Measurements from ENCODE around the gene PNPLA2. TPM values are rescaled to one million over a fixed set of nuclear protein-coding genes. Genes with fewer than 3 reads are reported as not detected.

PNPLA2 gene
- total and polyA plus RNA-seq, 4 experiments from 2014 or later, result 12.2 to 201 (median 118) TPM

GRCh38 chr11:853682-854448, 35.2 kb downstream of the PNPLA2 start:
- no peak overlapping the region for H3K27ac Mint-ChIP-seq
- H3K27ac ChIP-seq (ENCODE audit: low read depth, low read length), result no peak overlapping the region
- no peak overlapping the region for H3K4me3 ChIP-seq (ENCODE audit: low read length in 2 of 2)
- peaks cover 0 to 5% (median 4%) of the 10 kb centered on the region in 4 donors for H3K4me1 Mint-ChIP-seq
- H3K27me3 ChIP-seq (ENCODE audit: insufficient read depth, low read length), result peaks cover 4% of the 10 kb centered on the region
- H3K27me3 Mint-ChIP-seq, result peaks cover 0 to 2% of the 10 kb centered on the region in 2 donors
- no peaks in the 10 kb centered on the region for H3K9me3 Mint-ChIP-seq
- H3K36me3 ChIP-seq (ENCODE audit: insufficient read depth, low read length), result no peaks in the 10 kb centered on the region
- CTCF ChIA-PET (ENCODE audit: partially characterized antibody), result no interaction called here
- POLR2A ChIA-PET (ENCODE audit: partially characterized antibody), result no interaction called here
- intact Hi-C loops (cut with micrococcal nuclease), result no loop called here
- peaks cover 4% of the 10 kb centered on the region for H3K4me1 ChIP-seq (ENCODE audit: insufficient read depth, low read length)
- H3K36me3 Mint-ChIP-seq, result no peaks in the 10 kb centered on the region
- DNase-seq, result no peak
- H3K9me3 ChIP-seq (ENCODE audit: control insufficient read depth in 1 of 2, low read length in 2 of 2), result no peaks in the 10 kb centered on the region
- H3K4me3 Mint-ChIP-seq, result no peak overlapping the region

GRCh38 chr11:854601-855329, 36.1 kb downstream of the PNPLA2 start:
- peaks cover 0 to 5% (median 1%) of the 10 kb centered on the region in 4 donors for H3K4me1 Mint-ChIP-seq
- no peaks in the 10 kb centered on the region for H3K27me3 ChIP-seq (ENCODE audit: insufficient read depth, low read length)
- ChIA-PET POLR2A (ENCODE audit: partially characterized antibody) (no interaction called here), CTCF (ENCODE audit: partially characterized antibody) (no interaction called here)
- H3K27ac Mint-ChIP-seq, result no peak overlapping the region
- intact Hi-C loops (cut with micrococcal nuclease), result no loop called here
- no peaks in the 10 kb centered on the region for H3K36me3 Mint-ChIP-seq
- H3K36me3 ChIP-seq (ENCODE audit: insufficient read depth, low read length), result no peaks in the 10 kb centered on the region
- no peaks in the 10 kb centered on the region for H3K9me3 ChIP-seq (ENCODE audit: control insufficient read depth in 1 of 2, low read length in 2 of 2)
- H3K4me3 ChIP-seq (ENCODE audit: low read length in 2 of 2), result no peak overlapping the region
- H3K9me3 Mint-ChIP-seq, result no peaks in the 10 kb centered on the region
- no peaks in the 10 kb centered on the region for H3K4me1 ChIP-seq (ENCODE audit: insufficient read depth, low read length)
- no peak overlapping the region for H3K27ac ChIP-seq (ENCODE audit: low read depth, low read length)
- no peak overlapping the region for H3K4me3 Mint-ChIP-seq
- DNase-seq, result no peak
- H3K27me3 Mint-ChIP-seq, result peaks cover 0 to 2% of the 10 kb centered on the region in 2 donors

GRCh38 chr11:855330-855674, 36.6 kb downstream of the PNPLA2 start:
- H3K27ac Mint-ChIP-seq, result no peak overlapping the region
- Histone ChIP-seq H3K4me3 (ENCODE audit: low read length in 2 of 2) (no peak overlapping the region), H3K4me1 (ENCODE audit: insufficient read depth, low read length) (no peaks in the 10 kb centered on the region), H3K9me3 (ENCODE audit: control insufficient read depth in 1 of 2, low read length in 2 of 2) (no peaks in the 10 kb centered on the region), H3K27me3 (ENCODE audit: insufficient read depth, low read length) (no peaks in the 10 kb centered on the region), H3K36me3 (ENCODE audit: insufficient read depth, low read length) (no peaks in the 10 kb centered on the region), H3K27ac (ENCODE audit: low read depth, low read length) (no peak overlapping the region)
- H3K9me3 Mint-ChIP-seq, result no peaks in the 10 kb centered on the region
- peaks cover 0 to 5% (median 1%) of the 10 kb centered on the region in 4 donors for H3K4me1 Mint-ChIP-seq
- DNase-seq, result no peak
- peaks cover 0 to 2% of the 10 kb centered on the region in 2 donors for H3K27me3 Mint-ChIP-seq
- intact Hi-C loops (cut with micrococcal nuclease), result no loop called here
- no peak overlapping the region for H3K4me3 Mint-ChIP-seq
- ChIA-PET CTCF (ENCODE audit: partially characterized antibody) (no interaction called here), POLR2A (ENCODE audit: partially characterized antibody) (no interaction called here)
- no peaks in the 10 kb centered on the region for H3K36me3 Mint-ChIP-seq

- Mint-ChIP-seq H3K27me3 (peaks cover 0 to 2% of the 10 kb centered on the region in 2 donors), H3K9me3 (no peaks in the 10 kb centered on the region), H3K4me1 (peaks cover 0 to 5% (median 1%) of the 10 kb centered on the region in 4 donors), H3K4me3 (no peak overlapping the region), H3K27ac (no peak overlapping the region), H3K36me3 (no peaks in the 10 kb centered on the region)
- no peaks in the 10 kb centered on the region for H3K36me3 ChIP-seq (ENCODE audit: insufficient read depth, low read length)
- H3K27ac ChIP-seq (ENCODE audit: low read depth, low read length), result no peak overlapping the region
- no peaks in the 10 kb centered on the region for H3K4me1 ChIP-seq (ENCODE audit: insufficient read depth, low read length)
- no peaks in the 10 kb centered on the region for H3K9me3 ChIP-seq (ENCODE audit: control insufficient read depth in 1 of 2, low read length in 2 of 2)
- DNase-seq, result no peak
- no peaks in the 10 kb centered on the region for H3K27me3 ChIP-seq (ENCODE audit: insufficient read depth, low read length)
- no peak overlapping the region for H3K4me3 ChIP-seq (ENCODE audit: low read length in 2 of 2)
- CTCF ChIA-PET (ENCODE audit: partially characterized antibody), result interaction anchor here (1.1 kb wide), 1 partner anchor 60 kb away, joined by 3 read pairs; no protein-coding TSS in a partner anchor
- POLR2A ChIA-PET (ENCODE audit: partially characterized antibody), result no interaction called here
- intact Hi-C loops (cut with micrococcal nuclease), result no loop called here
Measured at GRCh38 chr11:855796-856195, 37.1 kb downstream of the PNPLA2 start.

GRCh38 chr11:856397-856796, 37.7 kb downstream of the PNPLA2 start:
- Mint-ChIP-seq H3K9me3 (no peaks in the 10 kb centered on the region), H3K4me3 (no peak overlapping the region), H3K27me3 (peaks cover 0 to 2% of the 10 kb centered on the region in 2 donors), H3K4me1 (peaks cover 0 to 5% (median 1%) of the 10 kb centered on the region in 4 donors), H3K36me3 (no peaks in the 10 kb centered on the region), H3K27ac (no peak overlapping the region)
- intact Hi-C loops (cut with micrococcal nuclease), result no loop called here
- Histone ChIP-seq H3K27ac (ENCODE audit: low read depth, low read length) (no peak overlapping the region), H3K36me3 (ENCODE audit: insufficient read depth, low read length) (no peaks in the 10 kb centered on the region), H3K9me3 (ENCODE audit: control insufficient read depth in 1 of 2, low read length in 2 of 2) (no peaks in the 10 kb centered on the region), H3K4me3 (ENCODE audit: low read length in 2 of 2) (no peak overlapping the region), H3K27me3 (ENCODE audit: insufficient read depth, low read length) (no peaks in the 10 kb centered on the region), H3K4me1 (ENCODE audit: insufficient read depth, low read length) (no peaks in the 10 kb centered on the region)
- POLR2A ChIA-PET (ENCODE audit: partially characterized antibody), result no interaction called here
- CTCF ChIA-PET (ENCODE audit: partially characterized antibody), result interaction anchor here (1.1 kb wide), 1 partner anchor 59 kb away, joined by 3 read pairs; no protein-coding TSS in a partner anchor
- no peak for DNase-seq

GRCh38 chr11:858053-858761, 39.5 kb downstream of the PNPLA2 start:
- Mint-ChIP-seq H3K36me3 (no peaks in the 10 kb centered on the region), H3K27me3 (no peaks in the 10 kb centered on the region), H3K27ac (no peak overlapping the region), H3K4me3 (peak overlapping the region in 1 of 8 donors; percentile 64), H3K9me3 (no peaks in the 10 kb centered on the region), H3K4me1 (peaks cover 0 to 5% (median 1%) of the 10 kb centered on the region in 4 donors)
- ChIA-PET CTCF (ENCODE audit: partially characterized antibody) (no interaction called here), POLR2A (ENCODE audit: partially characterized antibody) (no interaction called here)
- H3K27me3 ChIP-seq (ENCODE audit: insufficient read depth, low read length), result no peaks in the 10 kb centered on the region
- DNase-seq, result no peak
- H3K4me3 ChIP-seq (ENCODE audit: low read length in 2 of 2), result no peak overlapping the region
- no peak overlapping the region for H3K27ac ChIP-seq (ENCODE audit: low read depth, low read length)
- intact Hi-C loops (cut with micrococcal nuclease), result no loop called here
- no peaks in the 10 kb centered on the region for H3K9me3 ChIP-seq (ENCODE audit: control insufficient read depth in 1 of 2, low read length in 2 of 2)
- no peaks in the 10 kb centered on the region for H3K4me1 ChIP-seq (ENCODE audit: insufficient read depth, low read length)
- no peaks in the 10 kb centered on the region for H3K36me3 ChIP-seq (ENCODE audit: insufficient read depth, low read length)

GRCh38 chr11:858762-859339, 40.1 kb downstream of the PNPLA2 start:
- intact Hi-C loops (cut with micrococcal nuclease), result no loop called here
- H3K4me3 ChIP-seq (ENCODE audit: low read length in 2 of 2), result no peak overlapping the region
- no peak for DNase-seq
- no peaks in the 10 kb centered on the region for H3K36me3 ChIP-seq (ENCODE audit: insufficient read depth, low read length)
- no peaks in the 10 kb centered on the region for H3K9me3 ChIP-seq (ENCODE audit: control insufficient read depth in 1 of 2, low read length in 2 of 2)
- peaks cover 0 to 5% (median 1%) of the 10 kb centered on the region in 4 donors for H3K4me1 Mint-ChIP-seq
- no peaks in the 10 kb centered on the region for H3K27me3 ChIP-seq (ENCODE audit: insufficient read depth, low read length)
- no peaks in the 10 kb centered on the region for H3K4me1 ChIP-seq (ENCODE audit: insufficient read depth, low read length)
- H3K27ac ChIP-seq (ENCODE audit: low read depth, low read length), result no peak overlapping the region
- POLR2A ChIA-PET (ENCODE audit: partially characterized antibody), result no interaction called here
- no peaks in the 10 kb centered on the region for H3K27me3 Mint-ChIP-seq
- H3K4me3 Mint-ChIP-seq, result no peak overlapping the region
- H3K36me3 Mint-ChIP-seq, result no peaks in the 10 kb centered on the region
- no peak overlapping the region for H3K27ac Mint-ChIP-seq
- CTCF ChIA-PET (ENCODE audit: partially characterized antibody), result no interaction called here
- no peaks in the 10 kb centered on the region for H3K9me3 Mint-ChIP-seq

Measured in CD4-positive, alpha-beta memory T cell (primary cell).